NCI-H446 treated with DMSO at 0.1 percent for 48 hours (cell line): ENCODE results near the gene PRPF6.

ENCODE experiments used
- DNase-seq: peaks from one replicate; lab custom pipeline; 2025; lab: John Stamatoyannopoulos, UW

PRPF6 gene

GRCh38 chr20:64035933-64036345 lies 55.0 kb downstream of the PRPF6 start, which contains the start of gene C20orf204:
Gene C20orf204 (plus strand): TSS chr20:64036182. CDS start chr20:64036324, 142 bp downstream.
- no peak for DNase-seq

- no peak for DNase-seq
Observed at GRCh38 chr20:64036346-64037198, 55.6 kb downstream of the PRPF6 start.

GRCh38 chr20:64037199-64037497 lies 56.2 kb downstream of the PRPF6 start:
- no peak for DNase-seq

GRCh38 chr20:64037498-64038213 lies 56.7 kb downstream of the PRPF6 start:
- DNase-seq = no peak

GRCh38 chr20:64038224-64038564 lies 57.3 kb downstream of the PRPF6 start:
- no peak for DNase-seq

GRCh38 chr20:64038565-64039292 lies 57.8 kb downstream of the PRPF6 start:
- peak; percentile 41 for DNase-seq

GRCh38 chr20:64039293-64040160 lies 58.6 kb downstream of the PRPF6 start:
- no peak for DNase-seq

- no peak for DNase-seq
Observed at GRCh38 chr20:64040231-64041039, 59.5 kb downstream of the PRPF6 start.

GRCh38 chr20:64041040-64041780 lies 60.3 kb downstream of the PRPF6 start:
- DNase-seq = peak; percentile 86

GRCh38 chr20:64041781-64042053 lies 60.8 kb downstream of the PRPF6 start:
- no peak for DNase-seq

GRCh38 chr20:64042054-64042781 lies 61.3 kb downstream of the PRPF6 start:
- no peak for DNase-seq

GRCh38 chr20:64043768-64044167 lies 62.8 kb downstream of the PRPF6 start:
- no peak for DNase-seq

- DNase-seq = peak; percentile 75
Observed at GRCh38 chr20:64044484-64045247, 63.7 kb downstream of the PRPF6 start.

GRCh38 chr20:64045346-64046011 lies 64.5 kb downstream of the PRPF6 start:
- DNase-seq = no peak

- no peak for DNase-seq
Observed at GRCh38 chr20:64047046-64047389, 66.1 kb downstream of the PRPF6 start.

GRCh38 chr20:64047968-64048401 lies 67.1 kb downstream of the PRPF6 start:
- no peak for DNase-seq

GRCh38 chr20:64048402-64049044 lies 67.6 kb downstream of the PRPF6 start:
- DNase-seq = no peak
